GM23338 (cell line): ENCODE measurements around the gene SPRY2. TPM values are rescaled to one million over a fixed set of nuclear protein-coding genes. Genes with fewer than 3 reads are reported as not detected.

ENCODE experiments used
- ATAC-seq: fragments of 200-7000 bp; cut with Tn5 transposase; 3 replicates; pipeline ENCODE4 v1.9.1; 2020
- DNase-seq: peaks from one replicate; pipeline ENCODE4 v3.0.0-alpha.2; 2015; ENCODE audit warnings: low spot score
- H2AFZ ChIP-seq: fragments of 200-600 bp; sonication (generic); 2 replicates; pipeline ENCODE4 v1.8.0; 2016; ENCODE audit warnings: antibody characterized with exemption, mild to moderate bottlenecking, moderate library complexity
- H3F3A ChIP-seq: fragments of 200-600 bp; sonication (generic); replicated peaks from 2 replicates; pipeline ENCODE4 v1.8.0; 2017; ENCODE audit warnings: antibody characterized with exemption, mixed run types, low read depth
- H3K27ac ChIP-seq: fragments of 200-600 bp; sonication (generic); 2 replicates; pipeline ENCODE4 v1.6.1; 2016; ENCODE audit warnings: low read depth
- H3K27me3 ChIP-seq: fragments of 200-600 bp; sonication (generic); 2 replicates; pipeline ENCODE4 v1.8.0; 2016; ENCODE audit warnings: mild to moderate bottlenecking, mixed run types, moderate library complexity; ENCODE audit not compliant: insufficient read depth
- H3K36me3 ChIP-seq: fragments of 200-600 bp; sonication (generic); 2 replicates; pipeline ENCODE4 v1.8.0; 2016; ENCODE audit warnings: mild to moderate bottlenecking; ENCODE audit not compliant: insufficient read depth
- H3K4me1 ChIP-seq: fragments of 200-600 bp; sonication (generic); 2 replicates; pipeline ENCODE4 v1.8.0; 2016; ENCODE audit warnings: mild to moderate bottlenecking, moderate library complexity; ENCODE audit not compliant: insufficient read depth
- H3K4me2 ChIP-seq: fragments of 200-600 bp; sonication (generic); 2 replicates; pipeline ENCODE4 v1.7.1; 2017; ENCODE audit warnings: mixed run types
- H3K4me3 ChIP-seq: fragments of 200-600 bp; sonication (generic); 2 replicates; pipeline ENCODE4 v1.6.1; 2016; ENCODE audit warnings: mixed run types
- H3K79me2 ChIP-seq: fragments of 200-600 bp; sonication (generic); replicated peaks from 2 replicates; pipeline ENCODE4 v1.8.0; 2017; ENCODE audit warnings: mild to moderate bottlenecking; ENCODE audit not compliant: insufficient read depth
- H3K9me2 ChIP-seq: fragments of 200-600 bp; sonication (generic); 2 replicates; pipeline ENCODE4 v1.8.0; 2017; ENCODE audit not compliant: insufficient read depth
- H4K20me1 ChIP-seq: fragments of 200-600 bp; sonication (generic); replicated peaks from 2 replicates; pipeline ENCODE4 v1.8.0; 2017; ENCODE audit warnings: mild to moderate bottlenecking; ENCODE audit not compliant: insufficient read depth
- H3K27ac Mint-ChIP-seq: 2 replicates; pipeline ENCODE4 v1.8.0; 2020; ENCODE audit warnings: inconsistent platforms, mild to moderate bottlenecking, moderate library complexity, mixed read lengths
- H3K27me3 Mint-ChIP-seq: 3 replicates; pipeline ENCODE4 v1.8.0; 2022; ENCODE audit warnings: low read depth, mild to moderate bottlenecking, moderate library complexity, mixed read lengths, inconsistent platforms; ENCODE audit not compliant: insufficient read depth, poor library complexity
- H3K36me3 Mint-ChIP-seq: 3 replicates; pipeline ENCODE4 v1.8.0; 2021; ENCODE audit warnings: low read depth, mild to moderate bottlenecking, inconsistent platforms, moderate library complexity, mixed read lengths
- H3K4me1 Mint-ChIP-seq: 3 replicates; pipeline ENCODE4 v1.8.0; 2020; ENCODE audit warnings: mild to moderate bottlenecking, inconsistent platforms, mixed read lengths
- H3K4me3 Mint-ChIP-seq: 3 replicates; pipeline ENCODE4 v1.8.0; 2021; ENCODE audit warnings: moderate library complexity, mild to moderate bottlenecking, inconsistent platforms, mixed read lengths
- H3K9me3 Mint-ChIP-seq: 3 replicates; pipeline ENCODE4 v1.8.0; 2020; ENCODE audit warnings: moderate library complexity, mild to moderate bottlenecking, inconsistent platforms, mixed read lengths
- CTCF ChIP-seq, 2 experiments: fragments of 200-600 bp in 1 of 2; sonication (generic) in 1 of 2; conservative IDR thresholded peaks; 2 replicates each; pipeline versions ENCODE4 v1.5.1 to v1.6.1; 2016 to 2017; ENCODE audit warnings: antibody characterized with exemption in 2 of 2, low read depth in 2 of 2, mild to moderate bottlenecking in 2 of 2, moderate library complexity in 1 of 2
- ETS1 ChIP-seq: IDR thresholded peaks from 2 replicates; pipeline ENCODE4 v1.6.1; 2016; ENCODE audit warnings: antibody characterized with exemption
- EZH2 ChIP-seq: fragments of 200-600 bp; sonication (generic); IDR thresholded peaks from one replicate; pipeline ENCODE4 v1.8.0; 2017; ENCODE audit warnings: antibody characterized with exemption, mild to moderate bottlenecking, low read depth; ENCODE audit not compliant: unreplicated experiment
- EZH2phosphoT487 ChIP-seq: fragments of 200-600 bp; sonication (generic); IDR thresholded peaks from one replicate; pipeline ENCODE4 v1.8.1; 2018; ENCODE audit warnings: antibody characterized with exemption; ENCODE audit not compliant: unreplicated experiment
- NANOG ChIP-seq: IDR thresholded peaks from 2 replicates; pipeline ENCODE4 v1.6.1; 2016; ENCODE audit warnings: antibody characterized with exemption, borderline replicate concordance
- POLR2AphosphoS5 ChIP-seq: IDR thresholded peaks from 2 replicates; pipeline ENCODE4 v1.6.1; 2016; ENCODE audit warnings: antibody characterized with exemption, low read depth
- REST ChIP-seq: IDR thresholded peaks from one replicate; pipeline ENCODE4 v1.6.1; 2018; ENCODE audit warnings: antibody characterized with exemption; ENCODE audit not compliant: unreplicated experiment
- ZNF114 ChIP-seq: fragments of 250-450 bp; sonication (Bioruptor Pico); IDR thresholded peaks from 2 replicates; pipeline ENCODE4 v1.5.0; 2020; ENCODE audit warnings: mild to moderate bottlenecking, moderate library complexity
- ZNF331 ChIP-seq: fragments of 250-450 bp; sonication (Bioruptor Pico); IDR thresholded peaks from 2 replicates; pipeline ENCODE4 v1.5.0; 2020; ENCODE audit warnings: low read depth, mild to moderate bottlenecking, moderate library complexity
- ZNF462 ChIP-seq: fragments of 250-450 bp; sonication (Bioruptor Pico); IDR thresholded peaks from 2 replicates; pipeline ENCODE4 v1.5.0; 2020; ENCODE audit warnings: mild to moderate bottlenecking, moderate library complexity
- polyA plus RNA-seq: library from polyadenylated mRNA; unstranded; fragments of >200 nt; fragmentation: Nextera tagmentation; extraction: Ambion mirVana; gene quantifications from 2 replicates; pipeline ENCODE4 v1.2.1, GENCODE V29; 2016
- total RNA-seq: library from RNA; depleted of rRNA; stranded (reverse); fragments of >200 nt; shearing (Covaris generic); gene quantifications from 2 replicates; pipeline ENCODE4 v1.2.3, GENCODE V29; 2014

Gene SPRY2
- total and polyA plus RNA-seq, 2 experiments from 2014 or later = 21.5 to 39.1 TPM

GRCh38 chr13:80388506-80388905, 47.6 kb upstream of the SPRY2 start:
- Mint-ChIP-seq H3K9me3 (peaks cover 7% of the 10 kb centered on the region; the same call in 2 of the 3 replicates), H3K27me3 (no peaks in the 10 kb centered on the region), H3K27ac (no peak overlapping the region), H3K4me3 (no peak overlapping the region), H3K4me1 (no peaks in the 10 kb centered on the region), H3K36me3 (peaks cover 3% of the 10 kb centered on the region; the same call in 2 of the 3 replicates)
- H2AFZ ChIP-seq = no peak overlapping the region
- H3K4me1 ChIP-seq = no peaks in the 10 kb centered on the region
- H3K36me3 ChIP-seq = no peaks in the 10 kb centered on the region
- no peaks in the 10 kb centered on the region for H4K20me1 ChIP-seq
- ATAC-seq (no peak), DNase-seq (no peak)
- H3K9me2 ChIP-seq = no peaks in the 10 kb centered on the region
- no peaks in the 10 kb centered on the region for H3F3A ChIP-seq
- no peak overlapping the region for H3K27ac ChIP-seq
- no peaks in the 10 kb centered on the region for H3K27me3 ChIP-seq
- H3K4me2 ChIP-seq = no peak overlapping the region
- no peaks in the 10 kb centered on the region for H3K79me2 ChIP-seq
- TF ChIP-seq CTCF (conservative IDR thresholded peaks at IDR 0.05; ENCODE audit: low read depth in 2 of 2) = no peak; a peak in 1 of 4 replicates
- H3K4me3 ChIP-seq = no peak overlapping the region

- no peaks in the 10 kb centered on the region for H3K79me2 ChIP-seq
- no peak overlapping the region for H3K4me3 ChIP-seq
- H3F3A ChIP-seq = no peaks in the 10 kb centered on the region
- no peak overlapping the region for H3K4me2 ChIP-seq
- H3K4me3 Mint-ChIP-seq = no peak overlapping the region
- no peak overlapping the region for H2AFZ ChIP-seq
- ATAC-seq = no peak
- no peaks in the 10 kb centered on the region for H3K27me3 ChIP-seq
- no peaks in the 10 kb centered on the region for H3K4me1 ChIP-seq
- no peak overlapping the region for H3K27ac Mint-ChIP-seq
- H4K20me1 ChIP-seq = no peaks in the 10 kb centered on the region
- no peak for DNase-seq
- H3K36me3 Mint-ChIP-seq = peaks cover 3% of the 10 kb centered on the region; the same call in 2 of the 3 replicates
- H3K9me3 Mint-ChIP-seq = peaks cover 5% of the 10 kb centered on the region
- H3K27ac ChIP-seq = no peak overlapping the region
- H3K9me2 ChIP-seq = no peaks in the 10 kb centered on the region
- H3K4me1 Mint-ChIP-seq = no peaks in the 10 kb centered on the region
- H3K27me3 Mint-ChIP-seq = no peaks in the 10 kb centered on the region
- H3K36me3 ChIP-seq = no peaks in the 10 kb centered on the region
- TF ChIP-seq ZNF114 (CRISPR knock-in tag) (no peak), NANOG (no peak), REST (no peak), ZNF462 (no peak), POLR2AphosphoS5 (no peak), ETS1 (no peak), ZNF331 (no peak), EZH2phosphoT487 (no peak), EZH2 (no peak)
Observed at GRCh38 chr13:80386592-80386991, 45.7 kb upstream of the SPRY2 start.
